Amygdala (tissue), 56 donors: ENCODE data around the gene LTBR.

Source experiments
- DNase-seq, 56 donors: peaks; one replicate each; lab custom pipeline; 2025; lab: John Stamatoyannopoulos, UW

LTBR gene

GRCh38 chr12:6364044-6364374 lies 20.0 kb upstream of the LTBR start:
- no peak for DNase-seq

GRCh38 chr12:6367065-6367968 lies 16.6 kb upstream of the LTBR start:
- DNase-seq, result peak in 3 of 56 donors; percentile 9 to 34 (median 28)

- peak in 1 of 56 donors; percentile 16 for DNase-seq
Measured at GRCh38 chr12:6367969-6368892, 15.7 kb upstream of the LTBR start.

DNA sequence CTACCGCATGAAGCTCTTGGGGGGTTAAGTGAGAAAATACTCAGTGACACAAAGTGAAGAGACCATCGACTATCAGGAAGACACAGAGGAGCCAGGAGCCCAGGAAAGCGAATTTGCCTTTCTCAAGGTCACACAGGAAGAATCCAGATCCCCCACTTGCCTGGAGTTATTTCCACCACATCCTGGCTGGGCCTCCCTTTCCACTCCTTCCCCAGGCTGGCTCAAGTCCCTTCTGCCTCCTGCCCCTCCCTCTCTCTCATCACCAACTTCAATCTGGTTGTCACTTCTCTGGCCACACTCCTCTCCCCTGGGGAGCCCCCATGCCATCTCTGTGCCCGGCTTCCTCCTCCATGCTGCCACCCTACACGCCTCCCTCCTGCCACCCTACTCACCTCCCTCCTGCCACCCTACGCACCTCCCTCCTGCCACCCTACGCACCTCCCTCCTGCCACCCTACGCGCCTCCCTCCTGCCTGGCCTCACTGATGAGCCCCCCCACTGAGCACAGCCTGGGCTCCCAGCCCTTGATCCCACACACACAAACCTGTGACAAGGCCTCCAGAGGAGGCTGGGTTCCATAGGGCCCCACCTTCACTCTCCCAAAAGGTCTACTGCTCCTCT lies 14.9 kb upstream of the LTBR start:
- DNase-seq, result no peak

GRCh38 chr12:6369916-6370575 lies 13.9 kb upstream of the LTBR start:
- DNase-seq, result no peak

DNA sequence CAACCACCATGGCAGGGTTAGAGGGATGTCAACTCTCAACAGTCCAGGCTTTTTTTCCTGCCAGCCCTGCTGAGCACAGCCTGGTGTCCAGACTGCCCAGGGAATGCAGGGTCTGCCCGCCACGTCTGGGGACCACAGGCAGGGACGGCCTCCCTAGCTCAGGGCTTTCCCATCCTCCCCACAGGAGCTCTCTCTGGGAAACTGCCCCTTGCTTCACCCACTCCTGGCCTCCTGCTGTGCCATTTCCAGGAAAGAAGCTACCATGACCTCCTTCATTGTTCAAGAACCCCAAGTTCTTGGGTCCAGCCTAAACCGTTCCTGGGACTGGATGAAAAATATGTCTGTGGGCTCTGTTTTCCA lies 13.4 kb upstream of the LTBR start:
- DNase-seq, result no peak

GRCh38 chr12:6370994-6371754 lies 12.8 kb upstream of the LTBR start:
- no peak for DNase-seq

- DNase-seq, result no peak
Measured at GRCh38 chr12:6372403-6373003, 11.5 kb upstream of the LTBR start.

GRCh38 chr12:6373022-6373787 lies 10.8 kb upstream of the LTBR start:
- no peak for DNase-seq

- peak in 1 of 56 donors; percentile 7 for DNase-seq
Measured at GRCh38 chr12:6374028-6374785, 9.8 kb upstream of the LTBR start.

GRCh38 chr12:6374786-6375160 lies 9.2 kb upstream of the LTBR start:
- DNase-seq, result no peak

DNA sequence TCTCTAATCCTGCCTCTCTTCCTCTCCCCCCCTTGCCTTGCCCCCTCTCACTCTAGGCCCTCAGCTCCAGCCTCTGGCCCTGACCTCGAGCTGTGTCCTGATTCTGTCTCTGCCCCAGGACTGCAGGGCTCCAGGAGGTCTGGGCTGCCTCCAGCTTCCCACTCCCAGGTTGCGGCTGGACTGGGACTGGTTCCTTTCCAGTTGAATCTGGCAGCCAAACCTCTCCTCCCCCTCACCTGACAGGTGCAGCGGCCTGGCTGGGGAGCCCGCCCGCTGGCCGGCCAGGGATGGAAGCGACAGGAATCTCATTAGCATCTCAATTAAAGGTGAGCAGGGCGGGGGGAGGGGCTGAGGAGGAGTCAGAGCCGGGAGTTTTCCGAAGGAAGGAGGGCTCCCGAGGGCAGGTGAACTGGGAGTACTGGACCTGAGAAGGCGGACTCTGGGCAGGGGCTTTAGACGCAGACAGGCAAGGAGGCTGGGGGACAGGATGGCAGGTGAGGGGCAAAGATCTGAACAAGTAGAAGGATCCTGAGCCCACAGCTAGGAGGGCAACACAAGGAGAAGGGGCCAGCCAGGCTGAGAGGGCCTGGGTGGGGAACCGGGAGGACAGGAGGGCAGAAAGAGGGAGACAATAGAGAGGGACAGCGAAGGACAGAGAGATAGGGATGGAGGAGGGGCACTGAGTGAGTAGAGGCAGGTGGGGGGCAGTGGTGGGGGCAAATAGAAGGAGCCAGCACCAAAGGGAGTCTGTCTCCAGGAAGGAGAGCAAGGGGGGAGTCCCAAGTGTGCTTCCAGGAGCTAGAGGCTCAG lies 8.5 kb upstream of the LTBR start, which contains the start of gene SCNN1A:
TSS of gene SCNN1A (minus strand) at position 295 of the 810 bp plus-strand sequence. CDS start 780 bp downstream, outside the sequence.
- no peak for DNase-seq

DNA sequence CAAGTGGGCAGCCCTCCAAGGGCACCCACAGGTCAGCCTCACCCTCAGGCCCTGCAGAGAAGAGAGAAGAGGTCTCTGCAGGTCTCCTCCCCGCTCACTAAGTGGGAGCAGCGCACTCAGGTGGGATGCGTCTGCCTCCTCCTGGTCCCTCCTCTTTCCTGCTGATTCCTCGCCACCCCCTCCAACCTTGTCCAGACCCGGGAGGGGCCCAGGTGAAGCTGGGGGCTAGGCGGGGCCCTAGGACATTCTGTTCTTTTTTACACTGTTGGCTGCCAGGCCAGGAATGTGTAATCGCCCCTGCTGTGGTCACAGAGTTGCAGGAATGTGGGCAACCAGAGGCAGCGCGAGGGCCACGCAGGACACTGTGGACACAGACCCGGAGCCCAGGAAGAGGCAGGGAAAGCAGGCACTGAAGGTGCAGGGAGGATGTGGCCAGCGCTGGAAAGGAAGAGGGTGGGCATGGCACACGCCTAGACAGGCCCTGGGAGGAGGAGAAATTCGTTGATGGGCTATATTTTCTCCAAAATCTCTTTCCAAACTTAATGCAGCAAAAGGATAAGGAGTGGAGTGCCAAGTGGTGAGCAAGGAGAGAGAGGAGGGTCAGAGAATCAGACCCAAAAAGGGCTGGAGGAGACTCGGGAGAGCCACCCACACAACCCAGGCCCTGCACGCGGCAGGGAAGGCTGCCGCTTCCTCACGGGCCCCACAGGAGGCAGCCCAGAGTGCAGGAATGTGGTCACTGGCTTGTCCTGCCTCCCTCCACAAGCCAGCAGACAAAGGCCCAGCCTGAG lies 7.7 kb upstream of the LTBR start:
- DNase-seq, result no peak

DNA sequence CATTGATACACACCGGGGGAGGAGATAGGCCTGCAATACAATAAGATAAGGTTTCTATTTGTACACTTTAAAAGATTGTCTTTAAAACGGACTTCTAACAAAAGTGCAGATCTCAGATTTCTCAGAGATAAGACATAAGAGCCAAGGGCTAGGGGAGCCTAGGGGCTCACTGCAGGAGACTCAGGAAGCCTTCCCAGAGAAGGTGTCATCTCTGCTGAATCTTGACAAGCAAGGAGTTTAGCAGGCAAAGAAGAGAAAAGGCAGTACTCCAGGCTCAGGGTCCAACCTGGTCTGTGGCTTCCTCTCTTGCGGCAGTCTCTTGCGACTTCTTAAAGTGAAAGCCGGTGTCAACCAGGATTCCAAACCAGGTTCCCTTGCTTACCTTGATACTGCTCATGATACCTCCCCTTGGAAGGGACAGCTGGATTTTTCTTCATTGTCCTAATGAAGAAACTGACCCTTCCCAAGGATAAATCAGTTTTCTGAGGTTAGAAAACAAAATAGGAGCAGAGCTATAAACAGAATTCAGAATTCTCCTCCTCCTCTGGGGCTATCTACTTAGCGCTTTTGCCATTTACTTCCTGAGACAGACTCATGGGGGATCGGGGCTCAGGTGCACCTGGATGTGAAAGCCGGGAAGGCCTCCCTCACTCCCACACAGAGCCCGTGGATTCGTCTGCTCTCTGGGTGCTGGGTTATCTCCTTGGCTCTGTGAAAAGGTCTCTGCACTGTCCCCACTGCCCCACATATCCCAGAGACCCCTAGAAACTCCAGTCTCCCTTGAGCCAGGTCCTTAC lies 6.9 kb upstream of the LTBR start:
- no peak for DNase-seq

- no peak for DNase-seq
Measured at GRCh38 chr12:6377667-6377994, 6.3 kb upstream of the LTBR start.
